Upper lobe of right lung (tissue), 1 donor: ENCODE results near the gene TAT. TPM values are rescaled to one million over a fixed set of nuclear protein-coding genes. Genes with fewer than 3 reads are reported as not detected.

Source experiments
- ATAC-seq: fragments of 200-7000 bp; cut with Tn5 transposase; one replicate; pipeline ENCODE4 v1.9.1; 2020; ENCODE audit warnings: mild to moderate bottlenecking, moderate library complexity
- DNase-seq: peaks from one replicate; pipeline ENCODE4 v3.0.0-alpha.2; 2020
- H3K27ac ChIP-seq: fragments of 200-600 bp; one replicate; pipeline ENCODE4 v1.8.0; 2022
- H3K27me3 ChIP-seq: fragments of 200-600 bp; one replicate; pipeline ENCODE4 v1.8.0; 2022; ENCODE audit warnings: mild to moderate bottlenecking
- H3K36me3 ChIP-seq: fragments of 200-600 bp; one replicate; pipeline ENCODE4 v1.8.0; 2022
- H3K4me1 ChIP-seq: fragments of 200-600 bp; one replicate; pipeline ENCODE4 v1.8.0; 2022
- H3K4me3 ChIP-seq: fragments of 200-600 bp; one replicate; pipeline ENCODE4 v1.8.0; 2022; ENCODE audit warnings: mild to moderate bottlenecking
- H3K9me3 ChIP-seq: fragments of 200-600 bp; one replicate; pipeline ENCODE4 v1.8.0; 2022
- CTCF ChIP-seq: fragments of 200-600 bp; IDR thresholded peaks from one replicate; pipeline ENCODE4 v1.8.0; 2022; ENCODE audit warnings: antibody characterized with exemption
- intact Hi-C: fragments of 100-400 bp; cut with DNase I; formaldehyde crosslinking; loops from one replicate; pipeline ENCODE4 v1.11.0; 2022
- long read RNA-seq: library from polyadenylated mRNA; unstranded; transcript quantifications from one replicate; pipeline ENCODE4 v2.0.0, GENCODE V29; 2021
- total RNA-seq: library from RNA; stranded (reverse); fragmentation: NEBNext Ultra II Directional; extraction: Animal tissue kit (Norgen Biotek cat#: 25700); gene quantifications from one replicate; pipeline ENCODE4 v1.2.1, GENCODE V29; 2021
- donor health status: DM: no; HTN: yes; CAD: no; lungs with severe emphysema.

TAT gene
- not detected for total RNA-seq
- long read RNA-seq = 0 reads

DNA sequence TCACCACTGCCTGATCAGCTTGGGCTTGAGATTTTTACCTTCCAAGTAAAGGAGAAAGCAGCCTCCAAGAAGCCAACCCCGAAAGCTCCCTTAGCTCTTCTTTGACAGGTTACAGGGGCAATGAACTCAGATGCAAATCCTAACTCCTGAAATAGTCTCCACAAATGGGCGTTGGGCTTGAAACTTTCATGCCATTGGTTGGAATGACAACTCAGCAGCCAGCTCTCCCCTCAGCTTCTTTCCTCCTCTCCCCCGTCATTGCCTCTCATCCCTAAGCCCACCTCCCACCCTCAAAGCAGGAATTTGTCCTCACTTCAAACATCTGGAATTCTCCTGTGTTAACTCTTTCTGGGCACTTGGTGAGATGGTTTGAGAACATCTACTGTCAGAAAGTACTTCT is at the start of gene TAT:
TSS of gene TAT (minus strand) at position 122 of the 400 bp plus-strand sequence. CDS start 677 bp downstream, outside the sequence.
- DNase-seq (no peak), ATAC-seq (no peak)
- no peaks in the 10 kb centered on the region for H3K27me3 ChIP-seq
- no peaks in the 10 kb centered on the region for H3K4me1 ChIP-seq
- H3K36me3 ChIP-seq = no peaks in the 10 kb centered on the region
- TF ChIP-seq CTCF = no peak
- intact Hi-C loops = no loop called here
- H3K27ac ChIP-seq = no peak within 1 kb of the TSS
- H3K4me3 ChIP-seq = no peak within 1 kb of the TSS
- no peaks in the 10 kb centered on the region for H3K9me3 ChIP-seq

- Histone ChIP-seq H3K4me1 (peaks cover 14% of the 10 kb centered on the region), H3K27ac (no peak within 1 kb of the TSS), H3K9me3 (no peaks in the 10 kb centered on the region), H3K4me3 (peak within 1 kb of the TSS; percentile 52), H3K36me3 (no peaks in the 10 kb centered on the region), H3K27me3 (peaks cover 24% of the 10 kb centered on the region)
- no peak for TF ChIP-seq CTCF
- intact Hi-C loops = no loop called here
- ATAC-seq = peak; percentile 82
- peak; percentile 93 for DNase-seq
These were observed 49.3 kb upstream of the TAT start, which contains the start of gene MARVELD3 for GRCh38 chr16:71626018-71626857. Gene MARVELD3 (plus strand): TSS chr16:71626184. CDS start chr16:71626230, 46 bp downstream.

- ATAC-seq (no peak), DNase-seq (no peak)
- TF ChIP-seq CTCF = no peak
- intact Hi-C loops = no loop called here
- H3K27ac ChIP-seq = no peak overlapping the region
- H3K4me3 ChIP-seq = no peak overlapping the region
- H3K36me3 ChIP-seq = no peaks in the 10 kb centered on the region
- H3K4me1 ChIP-seq = peaks cover 14% of the 10 kb centered on the region
- H3K9me3 ChIP-seq = no peaks in the 10 kb centered on the region
- H3K27me3 ChIP-seq = peaks cover 24% of the 10 kb centered on the region
These were observed 48.4 kb upstream of the TAT start for GRCh38 chr16:71625113-71625850.

DNA sequence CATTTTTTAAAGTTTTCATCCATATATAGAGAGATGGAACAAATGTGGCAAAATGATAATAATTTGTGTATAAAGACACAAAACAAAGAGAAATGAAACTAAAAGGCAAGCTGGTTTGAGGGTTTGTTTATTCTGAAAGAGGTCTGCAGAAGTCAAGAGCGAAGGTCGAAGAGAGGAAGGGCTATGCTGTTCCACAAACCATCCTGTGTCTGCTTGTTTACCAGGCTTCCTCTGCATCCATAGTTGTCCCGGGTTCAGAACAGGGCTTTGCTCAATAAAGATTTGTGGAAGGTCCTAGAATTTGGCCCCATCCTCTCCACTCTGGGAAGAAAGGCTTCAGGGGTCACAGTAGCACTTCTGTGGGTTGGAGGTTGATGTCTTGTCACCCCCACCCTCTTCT is 46.7 kb upstream of the TAT start:
- Histone ChIP-seq H3K4me1 (peaks cover 14% of the 10 kb centered on the region), H3K36me3 (no peaks in the 10 kb centered on the region), H3K4me3 (no peak overlapping the region), H3K27ac (no peak overlapping the region), H3K27me3 (peaks cover 24% of the 10 kb centered on the region), H3K9me3 (no peaks in the 10 kb centered on the region)
- DNase-seq = no peak
- no peak for ATAC-seq
- TF ChIP-seq CTCF = no peak
- intact Hi-C loops = no loop called here

DNA sequence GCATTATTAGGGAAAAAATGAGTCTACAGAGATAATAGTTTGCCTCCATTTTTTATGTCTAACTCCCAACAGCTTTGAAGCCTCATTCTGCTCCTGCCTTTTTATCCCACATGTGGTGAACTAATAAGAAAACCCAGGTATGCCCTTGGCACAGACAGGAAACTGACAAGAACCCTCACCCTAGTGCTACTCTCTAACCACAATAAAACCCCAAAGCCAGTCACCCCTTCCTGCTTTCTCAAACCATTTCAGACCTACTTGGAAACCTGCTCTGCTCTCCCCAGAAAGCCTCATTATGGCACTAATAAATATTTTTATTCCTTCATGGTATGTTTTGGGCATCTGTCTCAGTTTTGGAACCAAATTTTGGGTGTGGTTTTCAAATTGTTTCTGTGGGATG is 45.2 kb upstream of the TAT start:
- TF ChIP-seq CTCF = no peak
- intact Hi-C loops = no loop called here

More for the DNA sequence above, 45.2 kb upstream of the TAT start:
- Histone ChIP-seq H3K4me1 (peaks cover 13% of the 10 kb centered on the region), H3K4me3 (no peak overlapping the region), H3K9me3 (no peaks in the 10 kb centered on the region), H3K27me3 (peaks cover 27% of the 10 kb centered on the region), H3K27ac (no peak overlapping the region), H3K36me3 (no peaks in the 10 kb centered on the region)
- no peak for ATAC-seq
- DNase-seq = no peak
